Keratinocyte (primary cell): ENCODE data around the gene PTPRR.

Experiments used
- EZH2 ChIP-seq: IDR thresholded peaks from one replicate; pipeline ENCODE4 v1.6.1; 2012; ENCODE audit warnings: inconsistent platforms, mild to moderate bottlenecking, low read length, moderate library complexity
- TF ChIP-seq, protein P1 (sequence below), 3 experiments: IDR thresholded peaks in 1 of 3; conservative IDR thresholded peaks in 1 of 3; optimal IDR thresholded peaks in 1 of 3; 2 replicates in 2 of 3; 3 replicates in 1 of 3; pipeline versions ENCODE3 to v1.5.1; 2011; ENCODE audit warnings: low read length in 3 of 3, mild to moderate bottlenecking in 3 of 3, moderate library complexity in 2 of 3, control low read depth in 1 of 3, inconsistent platforms in 1 of 3; ENCODE audit not compliant: insufficient read depth in 2 of 3; ENCODE audit errors: extremely low read depth in 1 of 3

DNA sequence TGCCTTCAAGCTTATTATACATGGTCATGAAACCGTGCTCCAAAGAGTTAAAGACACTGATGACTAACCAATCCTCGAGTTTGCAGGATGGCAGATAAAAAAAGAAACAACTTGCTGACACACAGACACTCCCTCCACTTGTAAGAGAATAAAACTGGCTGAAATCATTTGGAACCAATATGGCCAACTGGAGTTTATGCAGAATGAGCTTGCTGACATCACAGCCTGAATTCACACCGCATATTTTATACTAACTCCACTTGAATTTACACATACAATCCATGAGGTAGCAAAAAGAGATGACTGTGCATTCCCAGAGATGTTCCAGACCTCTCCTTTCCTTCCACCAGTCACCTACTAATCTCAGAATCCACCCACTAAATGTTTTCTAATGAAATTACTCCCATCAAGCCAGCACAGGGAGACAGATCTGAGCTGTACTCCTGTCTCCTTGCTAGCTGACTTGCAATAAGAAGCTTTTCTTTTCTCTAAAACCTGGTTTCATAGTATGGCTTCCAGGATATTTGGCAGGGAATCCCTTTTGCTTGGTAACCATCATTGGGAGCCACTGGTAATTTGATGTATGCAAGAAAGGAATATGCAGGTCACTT lies 15.8 kb upstream of the PTPRR start:
- TF ChIP-seq, protein P1, sequence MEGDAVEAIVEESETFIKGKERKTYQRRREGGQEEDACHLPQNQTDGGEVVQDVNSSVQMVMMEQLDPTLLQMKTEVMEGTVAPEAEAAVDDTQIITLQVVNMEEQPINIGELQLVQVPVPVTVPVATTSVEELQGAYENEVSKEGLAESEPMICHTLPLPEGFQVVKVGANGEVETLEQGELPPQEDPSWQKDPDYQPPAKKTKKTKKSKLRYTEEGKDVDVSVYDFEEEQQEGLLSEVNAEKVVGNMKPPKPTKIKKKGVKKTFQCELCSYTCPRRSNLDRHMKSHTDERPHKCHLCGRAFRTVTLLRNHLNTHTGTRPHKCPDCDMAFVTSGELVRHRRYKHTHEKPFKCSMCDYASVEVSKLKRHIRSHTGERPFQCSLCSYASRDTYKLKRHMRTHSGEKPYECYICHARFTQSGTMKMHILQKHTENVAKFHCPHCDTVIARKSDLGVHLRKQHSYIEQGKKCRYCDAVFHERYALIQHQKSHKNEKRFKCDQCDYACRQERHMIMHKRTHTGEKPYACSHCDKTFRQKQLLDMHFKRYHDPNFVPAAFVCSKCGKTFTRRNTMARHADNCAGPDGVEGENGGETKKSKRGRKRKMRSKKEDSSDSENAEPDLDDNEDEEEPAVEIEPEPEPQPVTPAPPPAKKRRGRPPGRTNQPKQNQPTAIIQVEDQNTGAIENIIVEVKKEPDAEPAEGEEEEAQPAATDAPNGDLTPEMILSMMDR (optimal IDR thresholded peaks at IDR 0.05 in 1 of 3, IDR thresholded peaks at IDR 0.05 in 1 of 3, conservative IDR thresholded peaks at IDR 0.05 in 1 of 3; ENCODE audit: extremely low read depth in 1 of 3, insufficient read depth in 2 of 3, low read length in 3 of 3): no peak
- no peak for TF ChIP-seq EZH2
